Ishikawa (cell line): Measurements from ENCODE around the gene PRSS38.

ENCODE experiments used
- CEBPB ChIP-seq: IDR thresholded peaks from 2 replicates; pipeline ENCODE4 v1.6.1; 2012
- CREB1 ChIP-seq: IDR thresholded peaks from 2 replicates; pipeline ENCODE4 v1.6.1; 2012; ENCODE audit warnings: low read depth
- EGR1 ChIP-seq: IDR thresholded peaks from 2 replicates; pipeline ENCODE4 v1.6.1; 2012
- EP300 ChIP-seq: IDR thresholded peaks from 2 replicates; pipeline ENCODE4 v1.6.1; 2012; ENCODE audit warnings: borderline replicate concordance
- FOXM1 ChIP-seq: IDR thresholded peaks from 2 replicates; pipeline ENCODE4 v1.6.1; 2012; ENCODE audit warnings: low read depth, borderline replicate concordance
- NFIC ChIP-seq: IDR thresholded peaks from 2 replicates; pipeline ENCODE4 v1.6.1; 2012
- RAD21 ChIP-seq: IDR thresholded peaks from 2 replicates; pipeline ENCODE4 v1.6.1; 2012; ENCODE audit warnings: low read depth
- TAF1 ChIP-seq: IDR thresholded peaks from 2 replicates; pipeline ENCODE4 v1.6.1; 2012; ENCODE audit warnings: low read depth, mild to moderate bottlenecking
- TCF12 ChIP-seq: IDR thresholded peaks from 2 replicates; pipeline ENCODE4 v1.6.1; 2012; ENCODE audit warnings: low read depth
- TEAD4 ChIP-seq: IDR thresholded peaks from 2 replicates; pipeline ENCODE4 v1.6.1; 2012
- YY1 ChIP-seq: IDR thresholded peaks from 2 replicates; pipeline ENCODE4 v1.6.1; 2012; ENCODE audit warnings: low read depth
- ZBTB7A ChIP-seq: IDR thresholded peaks from 2 replicates; pipeline ENCODE4 v1.6.1; 2012; ENCODE audit warnings: low read depth
- TF ChIP-seq, protein P1 (sequence below): IDR thresholded peaks from 2 replicates; pipeline ENCODE4 v1.6.1; 2012
- TF ChIP-seq, protein P2 (sequence below): IDR thresholded peaks from 2 replicates; pipeline ENCODE4 v1.6.1; 2012; ENCODE audit warnings: low read depth, mild to moderate bottlenecking
- TF ChIP-seq, protein P3 (sequence below): IDR thresholded peaks from 2 replicates; pipeline ENCODE4 v1.6.1; 2012

The PRSS38 gene

DNA sequence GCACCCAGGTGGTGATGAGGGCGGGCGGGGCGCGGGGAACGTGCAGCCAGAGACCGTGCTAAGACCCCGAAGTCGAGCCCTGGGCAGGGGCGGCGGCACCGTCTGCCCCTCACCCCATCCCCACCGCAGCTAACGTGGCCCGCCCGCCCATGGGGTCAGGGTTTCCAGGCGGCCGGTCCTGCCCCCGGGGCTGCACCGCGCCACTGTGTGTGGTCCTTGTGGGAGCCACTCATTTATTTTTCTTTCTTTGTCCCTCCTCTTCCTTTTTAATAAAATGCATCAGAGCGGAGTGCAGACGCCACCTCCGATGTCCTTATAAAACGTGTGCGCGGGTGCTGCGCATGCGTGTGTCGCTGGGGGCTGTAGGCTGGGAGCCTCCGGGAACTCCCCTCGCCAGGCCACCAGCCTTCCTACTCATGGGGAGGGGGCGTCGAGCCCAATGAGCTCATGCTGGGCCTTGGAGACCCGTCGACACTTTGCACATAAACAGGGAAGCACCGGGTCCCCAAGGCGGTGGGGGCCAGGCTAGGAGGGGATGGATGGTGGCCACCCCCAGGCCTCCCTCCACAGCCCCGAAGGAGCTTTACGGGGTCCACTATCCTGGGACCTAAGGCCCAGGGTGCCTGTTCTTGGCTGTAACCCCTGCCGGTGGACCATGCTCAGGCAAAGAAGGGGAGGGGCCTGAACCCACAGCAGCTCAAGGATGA, 72.4 kb downstream of the PRSS38 start:
- TF ChIP-seq, protein P1, sequence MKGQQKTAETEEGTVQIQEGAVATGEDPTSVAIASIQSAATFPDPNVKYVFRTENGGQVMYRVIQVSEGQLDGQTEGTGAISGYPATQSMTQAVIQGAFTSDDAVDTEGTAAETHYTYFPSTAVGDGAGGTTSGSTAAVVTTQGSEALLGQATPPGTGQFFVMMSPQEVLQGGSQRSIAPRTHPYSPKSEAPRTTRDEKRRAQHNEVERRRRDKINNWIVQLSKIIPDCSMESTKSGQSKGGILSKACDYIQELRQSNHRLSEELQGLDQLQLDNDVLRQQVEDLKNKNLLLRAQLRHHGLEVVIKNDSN, result no peak
- TF ChIP-seq TEAD4 (no peak), YY1 (no peak), EP300 (no peak), RAD21 (no peak), TCF12 (no peak), NFIC (no peak), CREB1 (no peak), TAF1 (no peak), EGR1 (no peak), ZBTB7A (no peak), CEBPB (no peak), FOXM1 (no peak)
- TF ChIP-seq, protein P2, sequence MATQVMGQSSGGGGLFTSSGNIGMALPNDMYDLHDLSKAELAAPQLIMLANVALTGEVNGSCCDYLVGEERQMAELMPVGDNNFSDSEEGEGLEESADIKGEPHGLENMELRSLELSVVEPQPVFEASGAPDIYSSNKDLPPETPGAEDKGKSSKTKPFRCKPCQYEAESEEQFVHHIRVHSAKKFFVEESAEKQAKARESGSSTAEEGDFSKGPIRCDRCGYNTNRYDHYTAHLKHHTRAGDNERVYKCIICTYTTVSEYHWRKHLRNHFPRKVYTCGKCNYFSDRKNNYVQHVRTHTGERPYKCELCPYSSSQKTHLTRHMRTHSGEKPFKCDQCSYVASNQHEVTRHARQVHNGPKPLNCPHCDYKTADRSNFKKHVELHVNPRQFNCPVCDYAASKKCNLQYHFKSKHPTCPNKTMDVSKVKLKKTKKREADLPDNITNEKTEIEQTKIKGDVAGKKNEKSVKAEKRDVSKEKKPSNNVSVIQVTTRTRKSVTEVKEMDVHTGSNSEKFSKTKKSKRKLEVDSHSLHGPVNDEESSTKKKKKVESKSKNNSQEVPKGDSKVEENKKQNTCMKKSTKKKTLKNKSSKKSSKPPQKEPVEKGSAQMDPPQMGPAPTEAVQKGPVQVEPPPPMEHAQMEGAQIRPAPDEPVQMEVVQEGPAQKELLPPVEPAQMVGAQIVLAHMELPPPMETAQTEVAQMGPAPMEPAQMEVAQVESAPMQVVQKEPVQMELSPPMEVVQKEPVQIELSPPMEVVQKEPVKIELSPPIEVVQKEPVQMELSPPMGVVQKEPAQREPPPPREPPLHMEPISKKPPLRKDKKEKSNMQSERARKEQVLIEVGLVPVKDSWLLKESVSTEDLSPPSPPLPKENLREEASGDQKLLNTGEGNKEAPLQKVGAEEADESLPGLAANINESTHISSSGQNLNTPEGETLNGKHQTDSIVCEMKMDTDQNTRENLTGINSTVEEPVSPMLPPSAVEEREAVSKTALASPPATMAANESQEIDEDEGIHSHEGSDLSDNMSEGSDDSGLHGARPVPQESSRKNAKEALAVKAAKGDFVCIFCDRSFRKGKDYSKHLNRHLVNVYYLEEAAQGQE, result no peak
- TF ChIP-seq, protein P3, sequence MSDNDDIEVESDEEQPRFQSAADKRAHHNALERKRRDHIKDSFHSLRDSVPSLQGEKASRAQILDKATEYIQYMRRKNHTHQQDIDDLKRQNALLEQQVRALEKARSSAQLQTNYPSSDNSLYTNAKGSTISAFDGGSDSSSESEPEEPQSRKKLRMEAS, result no peak

DNA sequence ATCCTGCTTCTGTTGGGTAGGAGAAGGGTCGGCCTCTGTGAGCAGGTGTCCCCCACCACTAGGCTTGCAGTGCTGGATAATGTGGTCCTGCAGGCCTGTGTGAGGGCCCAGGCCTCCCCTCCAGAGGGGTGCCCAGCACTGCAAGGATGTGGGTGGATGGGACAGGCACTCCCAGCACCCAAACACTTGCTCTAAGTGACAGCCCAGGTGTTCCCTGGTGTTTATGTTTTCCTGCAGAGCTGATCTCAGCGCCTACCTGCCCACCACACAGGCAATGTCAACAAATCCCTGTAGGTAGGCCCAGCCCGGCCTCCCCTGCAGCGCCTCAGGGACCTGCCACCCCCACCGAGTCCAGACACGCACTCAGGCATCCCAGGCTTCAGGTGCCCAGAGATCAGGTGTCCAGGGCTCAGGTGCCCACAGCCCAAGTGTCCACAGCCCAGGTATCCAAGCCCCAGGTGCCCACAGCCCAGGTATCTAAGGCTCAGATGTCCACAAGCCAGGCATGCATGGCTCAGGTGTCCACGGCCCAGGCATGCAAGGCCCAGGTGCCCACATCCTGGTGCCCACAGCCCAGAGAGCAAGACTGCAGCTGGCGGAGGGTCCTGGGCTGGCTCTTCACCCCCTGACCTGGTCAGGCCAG, 73.0 kb downstream of the PRSS38 start:
- TF ChIP-seq NFIC (no peak), ZBTB7A (no peak), EP300 (no peak)

DNA sequence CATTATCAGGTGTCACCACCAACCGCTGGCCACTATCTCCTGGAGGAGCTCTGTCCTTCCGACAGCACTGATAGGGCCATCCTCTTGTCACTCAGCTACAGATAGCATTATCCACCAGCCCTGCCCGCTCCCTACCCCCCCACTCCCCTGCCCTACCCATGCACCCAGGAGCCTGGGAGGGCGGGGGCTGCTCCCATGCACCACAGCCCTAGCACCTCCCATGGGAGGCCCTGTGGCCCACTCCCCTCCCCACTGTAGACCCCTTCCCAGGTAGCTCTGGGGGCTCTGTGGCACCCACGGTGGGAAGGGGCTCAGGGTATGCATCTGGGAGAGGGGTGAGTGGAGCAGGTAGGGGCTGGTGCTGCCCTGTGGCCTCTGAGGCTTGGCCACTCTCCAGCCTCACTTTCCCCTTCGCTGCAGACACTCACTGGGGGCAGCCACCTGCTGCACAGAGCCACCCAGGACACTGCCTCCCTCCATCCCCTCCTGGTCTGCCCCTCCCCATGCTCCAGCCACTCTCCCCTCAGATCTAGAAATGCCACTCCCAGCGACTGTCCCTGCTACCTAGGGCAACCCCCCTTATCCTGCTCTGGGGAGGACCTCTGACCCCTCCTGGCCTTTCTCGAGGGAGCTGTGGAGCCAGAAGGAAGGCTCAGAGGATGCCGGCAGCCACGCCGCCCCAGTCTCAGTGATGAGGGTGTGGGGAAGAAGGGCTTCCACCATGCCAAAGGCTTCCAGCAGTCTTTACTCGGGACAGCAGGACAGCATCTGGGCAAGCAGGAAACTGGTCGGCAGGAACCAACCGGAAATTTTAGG, 73.8 kb downstream of the PRSS38 start:
- TF ChIP-seq, protein P2, result no peak
- TF ChIP-seq CREB1, result no peak
- TF ChIP-seq CEBPB, result no peak
- TF ChIP-seq, protein P3, result no peak
- TF ChIP-seq EP300, result no peak
- no peak for TF ChIP-seq TEAD4
- TF ChIP-seq TCF12, result no peak
- TF ChIP-seq, protein P1, result no peak
- TF ChIP-seq NFIC, result no peak
- no peak for TF ChIP-seq RAD21
- no peak for TF ChIP-seq ZBTB7A
- TF ChIP-seq FOXM1, result no peak
- TF ChIP-seq YY1, result no peak
- no peak for TF ChIP-seq EGR1
- TF ChIP-seq TAF1, result no peak

DNA sequence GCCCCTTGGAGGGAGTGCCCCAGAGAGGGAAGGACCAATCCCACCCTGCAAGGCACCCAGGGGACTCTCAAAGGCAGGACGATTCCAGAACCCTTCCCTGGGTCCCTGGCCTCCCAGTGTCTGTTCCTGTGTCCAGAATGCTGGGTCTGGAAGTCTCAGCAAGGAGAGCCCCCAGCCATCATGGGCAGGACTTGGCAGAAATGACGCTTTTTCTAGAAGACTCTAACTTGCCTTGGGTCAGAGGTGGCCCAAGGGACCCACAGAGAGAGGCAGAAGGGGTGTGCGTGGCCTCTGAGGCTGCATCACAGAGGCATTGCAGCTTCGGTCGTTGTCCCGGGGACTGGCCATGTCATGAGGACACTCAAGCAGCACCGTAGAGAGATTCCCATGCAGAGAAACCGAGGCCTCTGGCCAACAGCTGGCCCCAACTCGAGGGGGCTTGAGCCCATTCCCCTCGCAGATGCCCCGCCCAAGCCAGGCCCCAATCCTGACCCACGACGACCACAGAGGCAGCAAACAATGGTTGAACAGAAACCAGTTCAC, 74.5 kb downstream of the PRSS38 start:
- no peak for TF ChIP-seq EP300
- no peak for TF ChIP-seq EGR1
- TF ChIP-seq TAF1, result no peak
- no peak for TF ChIP-seq CEBPB
- TF ChIP-seq, protein P3, result no peak
- TF ChIP-seq TCF12, result no peak

DNA sequence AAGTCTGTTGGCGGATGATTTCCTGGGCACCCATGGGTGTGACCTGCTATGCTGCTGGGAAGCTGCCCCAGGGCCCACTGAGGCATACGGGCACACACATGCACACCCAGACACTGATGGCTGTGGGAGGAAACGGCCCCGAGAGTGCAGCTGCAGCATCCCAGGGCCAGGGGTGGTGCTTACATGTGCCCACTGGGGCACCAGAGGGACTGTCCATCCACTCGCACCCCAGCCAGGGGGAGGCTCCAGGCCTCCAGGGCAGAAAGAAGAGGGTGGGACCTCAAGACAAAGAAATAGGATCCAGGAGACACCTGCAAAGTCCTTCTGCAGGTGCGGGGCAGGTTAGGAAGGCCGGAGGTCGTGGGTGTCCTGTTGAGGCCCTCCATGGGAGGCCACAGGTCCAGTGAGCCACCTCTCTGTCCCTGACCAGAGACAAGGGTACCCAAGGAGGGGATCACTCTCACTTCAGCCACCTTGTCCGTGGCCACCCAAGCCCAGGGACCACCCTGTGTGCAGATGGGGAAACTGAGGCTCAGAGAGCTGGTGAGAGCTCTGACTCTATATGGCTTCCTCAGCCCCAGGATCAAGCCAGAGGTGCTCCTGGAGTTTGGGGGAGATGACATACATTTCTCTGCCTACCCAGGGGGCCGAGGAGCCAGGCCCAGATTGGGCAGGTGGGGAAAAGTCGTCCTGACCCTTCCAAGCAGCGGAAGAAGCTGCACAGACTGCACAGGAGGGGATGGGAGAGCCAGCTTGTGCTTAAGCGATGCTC, 75.2 kb downstream of the PRSS38 start:
- TF ChIP-seq, protein P1, result no peak
- TF ChIP-seq ZBTB7A, result no peak
